LNCAP (cell line): ENCODE results near the gene DPP6.

Experiments
- TF ChIP-seq, protein P1 (sequence below): fragments of 450-650 bp; IDR thresholded peaks from 2 replicates; pipeline ENCODE4 v1.5.1; 2017; ENCODE audit warnings: mild to moderate bottlenecking

Gene DPP6

DNA sequence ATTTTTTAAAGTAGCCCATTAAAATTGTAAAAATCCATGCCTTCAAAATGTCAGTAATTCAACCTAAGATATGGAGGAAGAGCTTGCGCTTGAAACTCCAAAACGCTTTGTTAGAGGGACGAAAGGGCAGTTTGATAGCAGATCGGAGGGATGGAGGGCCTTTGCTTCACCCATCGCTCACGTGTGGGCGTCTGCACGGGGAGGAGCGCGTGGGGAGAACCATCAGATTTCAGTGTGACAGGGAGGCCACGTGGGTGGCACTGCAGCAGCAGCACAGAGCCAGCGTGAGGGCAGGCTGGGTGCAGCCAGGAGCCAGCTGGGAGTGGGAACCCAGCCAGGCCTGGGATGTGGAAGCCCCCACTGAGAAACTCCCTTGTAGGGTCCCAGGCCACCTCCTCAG is 625.3 kb downstream of the DPP6 start:
- TF ChIP-seq, protein P1, sequence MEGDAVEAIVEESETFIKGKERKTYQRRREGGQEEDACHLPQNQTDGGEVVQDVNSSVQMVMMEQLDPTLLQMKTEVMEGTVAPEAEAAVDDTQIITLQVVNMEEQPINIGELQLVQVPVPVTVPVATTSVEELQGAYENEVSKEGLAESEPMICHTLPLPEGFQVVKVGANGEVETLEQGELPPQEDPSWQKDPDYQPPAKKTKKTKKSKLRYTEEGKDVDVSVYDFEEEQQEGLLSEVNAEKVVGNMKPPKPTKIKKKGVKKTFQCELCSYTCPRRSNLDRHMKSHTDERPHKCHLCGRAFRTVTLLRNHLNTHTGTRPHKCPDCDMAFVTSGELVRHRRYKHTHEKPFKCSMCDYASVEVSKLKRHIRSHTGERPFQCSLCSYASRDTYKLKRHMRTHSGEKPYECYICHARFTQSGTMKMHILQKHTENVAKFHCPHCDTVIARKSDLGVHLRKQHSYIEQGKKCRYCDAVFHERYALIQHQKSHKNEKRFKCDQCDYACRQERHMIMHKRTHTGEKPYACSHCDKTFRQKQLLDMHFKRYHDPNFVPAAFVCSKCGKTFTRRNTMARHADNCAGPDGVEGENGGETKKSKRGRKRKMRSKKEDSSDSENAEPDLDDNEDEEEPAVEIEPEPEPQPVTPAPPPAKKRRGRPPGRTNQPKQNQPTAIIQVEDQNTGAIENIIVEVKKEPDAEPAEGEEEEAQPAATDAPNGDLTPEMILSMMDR: no peak

DNA sequence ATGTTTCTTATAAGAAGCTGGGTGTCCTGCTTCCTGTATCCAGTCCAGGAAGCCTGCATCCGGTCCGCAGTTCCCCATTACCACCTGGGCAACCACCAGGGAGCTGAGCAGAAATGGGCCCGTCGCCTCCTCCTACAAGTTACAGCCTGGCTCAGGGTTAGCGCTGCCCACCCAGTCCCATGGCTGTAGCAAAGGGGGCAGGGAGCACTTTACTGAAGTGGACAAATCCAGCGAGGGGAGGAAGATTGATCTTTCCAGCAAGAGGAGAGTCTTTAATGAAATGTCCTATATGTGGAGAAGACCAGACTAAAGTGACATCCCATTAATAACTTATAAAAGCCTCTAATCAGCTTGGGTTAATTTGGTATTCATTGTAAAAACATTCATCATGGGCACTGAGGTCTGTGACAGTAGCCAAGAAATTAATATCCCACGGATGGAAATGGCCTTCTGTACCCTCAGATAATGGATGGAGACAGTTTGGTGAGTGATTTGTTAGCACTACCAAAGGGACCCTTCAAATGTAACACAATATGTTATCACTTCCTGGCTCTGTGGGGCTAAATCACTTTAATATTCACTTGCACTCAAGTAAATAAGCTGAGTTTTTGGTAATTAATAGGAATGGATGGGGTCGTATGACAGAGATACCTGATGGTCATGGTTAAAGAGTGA is 627.3 kb downstream of the DPP6 start:
- TF ChIP-seq, protein P1: no peak

DNA sequence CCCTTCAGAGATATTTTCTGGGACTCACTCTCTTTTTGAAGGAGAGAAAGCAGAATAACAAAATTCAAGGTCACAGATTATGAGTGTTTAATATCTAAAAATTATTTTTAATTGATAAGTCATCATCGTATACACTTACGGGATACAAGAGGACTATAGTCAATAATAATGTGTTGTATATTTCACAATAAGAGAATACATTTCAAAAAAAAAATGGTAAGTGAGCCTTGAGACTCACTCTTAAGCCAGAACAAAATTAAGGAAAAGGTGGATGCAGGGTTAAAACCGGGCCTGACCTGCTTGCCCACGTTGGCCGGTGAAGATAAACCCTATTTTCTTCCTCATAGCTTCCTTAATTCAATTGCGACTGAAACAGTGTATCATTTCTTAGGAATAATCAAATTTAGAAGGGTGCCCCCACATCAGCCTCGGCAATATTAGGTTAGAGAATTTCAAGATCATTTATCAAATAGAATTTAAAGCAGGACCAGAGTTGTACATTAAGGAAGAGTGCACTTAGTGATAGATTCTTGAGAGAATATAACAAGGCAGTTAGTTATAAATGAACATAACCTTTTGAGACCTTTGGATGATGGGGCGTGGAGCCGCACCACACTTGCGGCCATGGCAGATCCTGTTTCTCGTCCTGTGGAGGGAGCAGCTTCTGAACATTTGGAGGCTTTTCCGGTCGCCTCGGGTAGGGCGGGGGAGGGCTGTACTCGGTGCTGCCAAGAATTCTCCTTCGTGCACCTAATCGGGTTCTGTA is 628.9 kb downstream of the DPP6 start:
- TF ChIP-seq, protein P1: no peak

DNA sequence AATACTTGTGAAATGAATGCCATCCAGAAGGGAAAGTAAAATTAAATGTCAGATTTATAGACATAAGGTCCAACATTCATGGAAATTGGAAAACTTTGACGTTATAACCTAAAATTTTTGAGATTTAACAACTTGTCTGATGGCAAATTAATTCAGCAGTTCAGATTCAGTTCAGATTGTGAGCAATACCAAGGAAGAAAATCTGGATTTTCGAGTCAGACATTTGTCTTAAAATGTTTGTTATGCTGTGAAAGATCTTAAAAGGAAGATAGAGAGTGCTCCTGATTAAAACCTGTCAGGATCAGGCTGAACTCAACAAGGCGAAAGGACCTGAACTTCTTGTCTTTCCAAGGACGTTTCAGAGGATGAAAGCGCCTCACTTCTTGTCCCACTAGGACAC is 629.8 kb downstream of the DPP6 start:
- TF ChIP-seq, protein P1: no peak

DNA sequence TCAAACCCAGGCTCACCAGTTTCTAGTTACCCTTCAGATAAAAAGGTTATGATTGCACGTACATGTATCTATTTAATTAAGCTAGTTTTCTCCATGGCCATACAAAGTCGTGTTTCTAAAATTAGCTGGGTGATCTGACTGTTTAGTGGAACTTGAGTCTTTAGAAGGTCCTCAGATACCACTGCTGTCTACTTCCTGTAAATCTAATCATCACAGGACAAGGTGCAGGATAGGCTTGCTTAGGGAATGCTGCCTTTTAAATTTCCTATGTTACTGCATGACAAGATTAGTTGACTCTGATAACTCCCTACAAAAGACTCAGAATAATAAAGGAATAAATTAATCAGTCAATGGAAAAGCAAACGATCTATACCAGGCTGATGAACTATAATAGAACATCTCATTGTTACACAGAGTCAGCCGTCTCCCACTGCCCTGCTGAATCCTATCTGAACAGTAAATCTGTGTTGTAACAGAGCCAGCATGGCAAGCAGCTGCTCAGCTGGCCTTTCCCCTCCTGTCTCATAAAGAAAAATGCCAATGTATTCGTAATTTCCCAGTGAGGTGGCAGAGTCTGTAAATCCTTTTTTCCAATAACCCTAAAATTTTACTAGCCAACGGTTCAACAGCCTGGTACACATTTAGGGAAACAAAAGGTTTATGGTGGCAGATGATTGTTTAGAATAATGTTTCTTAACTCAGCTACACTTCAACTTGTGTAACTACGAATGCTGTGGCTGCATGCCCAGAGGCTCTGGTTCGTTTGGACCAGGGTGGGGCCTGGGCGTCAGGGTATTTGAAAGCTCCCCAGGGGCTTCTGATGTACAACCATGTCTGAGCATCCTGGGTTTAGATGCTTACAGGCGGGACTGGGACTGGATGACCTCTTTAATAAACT is 632.7 kb downstream of the DPP6 start:
- TF ChIP-seq, protein P1: no peak

DNA sequence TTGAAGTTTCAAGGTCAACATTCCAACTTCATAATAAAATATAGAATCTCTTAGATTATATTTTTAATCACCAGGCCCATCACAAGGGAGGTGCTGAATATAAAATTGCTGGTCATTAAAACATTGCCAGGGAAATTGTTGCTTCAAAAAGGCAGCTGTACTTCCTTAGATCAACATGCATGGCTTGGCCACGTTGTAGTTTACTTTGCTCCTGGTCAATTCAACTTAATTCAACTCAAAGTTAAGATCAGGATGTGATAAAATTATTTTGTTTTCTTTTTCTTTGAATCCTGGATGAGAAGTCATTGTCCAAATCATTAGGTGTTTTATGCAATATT is 633.3 kb downstream of the DPP6 start:
- TF ChIP-seq, protein P1: no peak

DNA sequence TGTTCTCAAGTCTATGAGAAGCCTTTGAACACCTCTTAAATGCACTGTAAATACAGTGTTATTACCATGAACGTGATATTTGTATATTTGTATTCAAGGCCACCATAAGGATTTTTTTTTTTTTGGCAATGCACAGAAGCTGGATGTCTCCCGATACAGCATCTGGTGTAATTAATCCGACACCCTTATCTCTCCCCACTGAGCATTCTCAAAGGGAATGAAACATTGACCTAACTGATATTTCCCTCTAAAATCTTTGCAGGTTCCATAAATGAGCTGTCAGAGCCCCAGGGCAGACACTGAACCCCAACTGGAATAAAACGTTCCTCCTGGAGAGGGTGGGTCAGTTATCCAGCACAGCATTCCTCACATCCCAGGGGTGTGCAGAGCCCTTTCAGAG is 634.1 kb downstream of the DPP6 start:
- TF ChIP-seq, protein P1: no peak
